HG03354 (cell line): ENCODE measurements around the gene ADAMTS17.

Source experiments
- ATAC-seq: cut with Tn5 transposase; IDR thresholded peaks from one replicate; pipeline ENCODE4 v1.9.1; 2021; ENCODE audit warnings: mild to moderate bottlenecking; ENCODE audit not compliant: unreplicated experiment, poor library complexity, severe bottlenecking

ADAMTS17 gene

DNA sequence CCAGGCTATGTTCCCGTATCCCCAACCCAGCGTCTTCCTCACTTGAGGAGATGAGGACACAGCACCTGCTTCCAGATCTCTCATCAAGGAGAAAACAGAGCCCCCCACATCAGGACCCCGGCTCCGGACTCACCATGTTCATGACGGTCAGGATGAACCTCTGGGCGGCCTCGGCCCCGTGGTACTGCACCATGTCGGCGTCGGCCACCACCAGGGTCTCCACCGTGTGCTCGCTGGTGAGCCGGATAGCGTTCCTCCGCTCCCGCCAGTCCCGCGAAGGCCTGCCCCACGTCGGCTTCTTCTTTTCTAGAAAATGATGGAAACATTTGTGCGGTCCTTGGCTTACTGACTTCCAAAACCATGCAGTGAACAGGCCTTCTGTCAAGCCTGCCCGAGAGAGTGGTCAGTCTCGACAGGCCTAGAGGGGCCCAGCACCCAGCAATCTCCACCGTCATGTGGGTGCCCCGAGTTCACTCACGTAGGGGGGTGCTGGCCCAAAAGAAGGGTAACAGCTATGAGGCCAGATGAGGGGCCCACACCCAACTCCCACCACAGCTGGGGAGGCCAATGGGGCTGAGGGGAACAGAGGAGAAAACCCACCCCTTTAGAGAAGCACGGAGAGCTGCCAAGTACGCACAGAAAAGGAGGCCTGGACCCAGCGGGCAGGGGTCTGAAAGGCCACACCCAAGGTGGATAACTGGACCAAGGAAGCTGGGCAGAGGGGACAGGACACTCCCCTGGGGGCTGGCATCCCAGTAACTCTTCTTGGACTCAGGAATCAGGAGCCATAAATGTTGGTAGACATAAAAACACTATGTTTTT, 60.5 kb downstream of the ADAMTS17 start:
- no peak for ATAC-seq

GRCh38 chr15:100279849-100280248, 61.9 kb downstream of the ADAMTS17 start:
- ATAC-seq = no peak

- no peak for ATAC-seq
Observed at GRCh38 chr15:100279446-100279845, 62.3 kb downstream of the ADAMTS17 start.

- no peak for ATAC-seq
Observed at GRCh38 chr15:100278596-100279380, 63.0 kb downstream of the ADAMTS17 start.

DNA sequence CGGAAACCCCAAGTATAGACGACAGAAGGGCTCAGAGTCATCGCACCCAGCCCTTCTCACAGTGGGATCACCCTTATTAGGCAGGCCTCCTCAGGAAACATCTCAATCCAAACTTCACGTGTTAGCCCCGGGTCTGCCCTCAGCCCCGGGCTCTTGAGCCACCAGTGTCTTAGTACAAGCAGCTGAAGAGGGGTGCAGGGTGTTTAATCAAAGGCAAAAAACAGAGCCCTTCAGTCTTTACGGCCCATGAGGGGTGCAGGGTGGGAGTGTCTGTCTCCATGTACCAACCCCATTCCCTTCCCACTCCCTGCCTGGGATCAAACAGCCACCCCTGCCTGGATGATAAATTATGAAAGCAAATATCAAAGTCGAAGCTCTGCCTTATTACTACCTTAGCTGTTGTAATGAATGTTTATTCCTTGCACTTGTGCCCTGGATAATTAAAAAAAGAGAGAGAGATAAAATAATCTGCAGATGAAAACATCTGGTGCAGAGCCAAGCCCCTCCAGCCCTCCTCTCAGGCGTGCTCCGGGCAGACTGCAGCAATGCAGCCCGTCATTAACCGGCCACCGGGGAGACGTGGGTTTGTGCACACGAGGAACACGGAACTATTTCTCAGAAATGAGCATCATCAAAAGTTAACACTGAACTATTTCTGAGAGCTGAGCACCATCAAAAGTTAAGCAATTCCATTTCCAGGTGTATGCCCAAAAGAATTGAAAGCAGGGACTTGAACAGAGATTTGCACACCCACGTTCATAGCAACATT, 64.5 kb downstream of the ADAMTS17 start:
- no peak for ATAC-seq

DNA sequence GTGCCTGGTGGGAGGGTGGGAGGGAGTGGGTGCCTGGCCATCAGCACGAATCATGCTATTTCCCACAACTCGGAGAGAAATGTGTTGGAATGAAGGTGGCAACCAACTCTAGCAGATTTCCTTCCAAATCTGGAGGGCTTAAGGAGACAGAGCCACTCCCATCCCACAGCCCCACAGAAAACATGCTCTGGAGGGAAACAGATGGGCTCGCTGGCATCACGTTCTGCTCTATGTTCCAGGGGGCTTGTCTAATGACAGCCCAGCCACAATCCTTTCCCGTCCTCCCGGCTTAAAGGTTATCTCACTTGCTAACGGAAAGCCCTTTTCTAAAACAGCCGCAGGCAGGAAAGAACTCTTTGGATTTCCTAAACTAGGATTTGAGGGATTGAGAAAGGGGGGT, 65.3 kb downstream of the ADAMTS17 start:
- ATAC-seq = no peak

GRCh38 chr15:100275641-100276040, 66.1 kb downstream of the ADAMTS17 start:
- no peak for ATAC-seq

DNA sequence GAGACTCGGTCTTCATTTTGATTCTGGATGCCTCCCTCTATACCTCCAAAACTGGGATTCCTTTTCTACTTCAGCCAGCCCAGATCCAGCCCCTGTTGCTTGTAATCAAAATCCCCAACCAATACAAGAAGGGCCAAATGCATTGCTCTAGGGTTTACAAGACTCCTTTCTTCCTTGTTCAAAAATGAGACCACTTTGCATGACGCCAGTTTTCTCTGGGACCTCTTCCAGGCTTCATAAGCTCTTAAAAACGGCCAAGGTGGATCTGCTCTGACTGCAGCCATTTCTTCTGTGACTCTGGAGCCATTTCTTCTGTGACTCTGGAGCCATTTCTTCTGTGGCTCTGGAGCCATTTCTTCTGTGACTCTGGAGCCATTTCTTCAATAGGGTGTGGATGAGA, 71.9 kb downstream of the ADAMTS17 start:
- no peak for ATAC-seq

- no peak for ATAC-seq
Observed at GRCh38 chr15:100266166-100266565, 75.6 kb downstream of the ADAMTS17 start.

DNA sequence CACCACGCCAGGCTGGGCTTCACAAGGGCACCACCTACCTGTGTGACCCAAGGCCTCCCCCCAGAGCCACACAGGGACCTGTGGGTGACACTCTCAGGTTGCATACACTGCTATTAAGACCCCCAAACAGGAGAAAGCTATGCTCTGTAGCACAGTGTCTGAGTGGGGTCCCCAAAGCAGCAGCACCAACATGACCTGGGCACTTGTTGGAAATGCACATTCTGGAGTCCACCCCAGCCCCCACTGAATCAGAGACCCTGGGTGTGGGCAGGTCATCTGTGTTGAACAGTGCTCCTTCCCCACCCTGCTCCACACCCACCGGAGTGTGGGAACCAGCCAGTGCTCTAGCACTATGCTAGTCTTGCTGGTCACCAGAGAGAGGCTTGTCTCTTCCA, 76.1 kb downstream of the ADAMTS17 start:
- no peak for ATAC-seq

DNA sequence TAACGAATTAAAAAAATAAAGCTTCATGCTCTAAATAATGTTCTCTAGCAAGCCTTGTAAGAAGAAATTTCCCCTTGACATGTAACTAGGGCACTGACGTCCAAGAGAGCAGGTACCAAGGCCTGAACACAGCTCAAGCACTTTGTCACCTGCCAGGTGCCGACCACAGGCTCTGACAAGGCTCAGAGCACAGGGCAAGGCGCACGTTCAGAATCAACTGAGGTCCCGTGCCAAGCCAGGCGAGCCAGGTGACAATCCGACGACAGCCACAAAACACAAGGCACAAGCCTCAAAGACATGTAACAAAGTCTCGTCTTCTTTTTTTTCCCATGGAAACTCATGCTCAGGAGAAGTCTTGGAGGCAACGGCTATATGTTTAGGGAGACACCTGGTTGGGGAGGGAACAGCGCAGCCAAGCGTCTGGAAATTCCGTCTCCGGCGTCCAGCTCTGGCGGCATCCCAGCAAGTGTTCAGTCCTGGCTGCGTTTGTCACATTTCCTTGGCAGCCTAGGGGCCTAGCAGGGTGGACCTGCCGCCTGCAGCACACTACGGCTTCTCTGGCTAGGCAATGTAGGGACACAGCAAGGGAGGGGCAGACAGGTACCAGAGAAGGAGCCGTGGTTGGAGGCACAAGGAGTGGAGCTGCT, 76.7 kb downstream of the ADAMTS17 start:
- no peak for ATAC-seq

- ATAC-seq = no peak
Observed at GRCh38 chr15:100263721-100264455, 77.9 kb downstream of the ADAMTS17 start.

DNA sequence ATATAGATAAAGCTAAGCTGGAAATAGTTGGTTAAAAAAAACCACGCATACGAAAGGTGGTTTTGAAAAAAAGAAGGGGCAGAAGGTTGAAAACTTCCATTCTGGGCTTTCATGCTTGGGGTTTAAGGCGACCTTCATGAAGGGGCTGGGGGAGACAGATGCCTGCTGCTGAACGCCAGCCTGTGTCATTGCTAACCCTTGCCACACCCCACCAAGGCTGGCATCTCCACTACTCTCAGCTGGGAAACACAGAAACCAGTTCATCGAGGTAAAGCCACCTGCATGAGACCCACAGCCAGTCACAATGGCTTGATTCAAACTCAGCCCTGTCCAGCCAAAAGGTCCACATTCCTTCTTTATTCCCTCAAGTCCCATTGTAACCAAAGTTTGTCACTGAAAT, 78.7 kb downstream of the ADAMTS17 start:
- ATAC-seq = no peak

- no peak for ATAC-seq
Observed at GRCh38 chr15:100261302-100262240, 80.2 kb downstream of the ADAMTS17 start.

- ATAC-seq = no peak
Observed at GRCh38 chr15:100259266-100259665, 82.5 kb downstream of the ADAMTS17 start.

DNA sequence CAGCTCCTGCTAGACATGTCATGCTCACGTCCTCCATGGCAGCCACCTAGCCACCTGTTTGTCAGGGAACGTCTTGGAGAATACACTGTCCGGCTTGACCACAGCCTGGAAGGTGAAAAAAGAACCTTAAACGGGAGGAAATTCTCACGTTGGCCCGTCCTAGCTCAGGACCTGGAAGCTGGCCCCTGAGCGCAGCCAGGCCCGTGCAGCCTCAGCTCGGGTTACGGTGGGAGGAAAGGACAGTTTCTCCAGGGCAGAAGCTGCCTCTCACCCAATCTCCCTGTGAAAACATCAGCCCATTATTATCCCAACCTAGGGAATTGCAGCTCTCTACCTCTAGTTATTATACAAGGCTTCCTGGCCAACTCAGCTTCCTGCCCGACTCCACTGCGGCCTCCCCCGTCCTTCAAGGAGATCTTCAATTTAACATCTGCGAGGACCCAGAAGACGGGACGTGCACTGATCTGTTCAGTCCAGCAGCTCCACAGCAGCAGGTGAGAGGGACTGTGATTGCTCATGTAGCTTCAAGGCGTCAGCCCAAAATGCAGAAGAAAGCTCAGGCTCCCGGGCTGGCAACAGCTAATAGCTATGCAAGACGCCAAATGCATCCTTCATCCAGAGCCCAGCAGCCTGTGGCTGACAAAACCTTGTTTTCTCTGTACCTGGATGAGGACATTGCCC, 84.7 kb downstream of the ADAMTS17 start:
- no peak for ATAC-seq

DNA sequence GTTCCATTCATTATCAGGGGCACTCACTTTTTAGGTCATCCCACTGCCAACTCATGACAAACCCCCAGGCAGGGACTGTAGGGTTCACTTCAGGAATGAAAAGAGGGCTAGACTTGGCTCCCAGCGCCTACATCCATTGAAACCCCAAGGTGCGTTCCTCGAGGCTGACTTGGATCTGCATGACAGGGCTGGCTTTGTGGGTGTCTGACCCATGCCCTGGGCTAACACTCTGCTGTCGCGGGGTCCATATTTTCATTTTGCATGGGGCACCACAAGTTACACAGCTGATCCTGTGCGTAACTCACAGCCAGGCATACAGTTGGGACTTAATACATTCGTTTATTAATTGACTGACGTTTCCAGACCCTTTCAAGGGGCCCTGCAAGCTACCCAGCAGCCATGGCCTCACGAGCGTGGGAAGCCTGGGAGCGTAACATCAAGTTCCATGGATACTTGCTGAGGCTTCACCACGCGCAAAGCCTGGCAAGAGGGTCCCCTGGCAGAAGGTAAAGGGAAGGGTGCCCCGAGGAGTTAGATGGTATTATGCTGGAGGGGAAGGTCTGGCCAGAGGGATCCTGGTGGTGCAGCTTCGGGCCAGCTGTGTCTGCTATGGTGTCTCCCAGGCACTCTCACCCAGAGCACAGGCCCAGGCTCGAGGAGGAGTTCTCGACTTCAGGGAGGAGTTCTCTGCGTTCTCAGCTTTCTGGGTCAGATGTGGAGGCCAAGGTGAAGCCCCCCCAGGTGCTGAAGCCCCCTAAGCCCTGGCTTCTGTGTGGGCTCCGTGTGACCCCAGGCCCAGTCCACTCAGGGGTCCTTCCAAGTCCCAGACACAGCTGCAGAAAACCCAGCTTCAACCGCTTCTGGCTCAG, 85.4 kb downstream of the ADAMTS17 start:
- no peak for ATAC-seq
